ENCODE data around the gene PLAAT1. TPM values are rescaled to one million over a fixed set of nuclear protein-coding genes. Genes with fewer than 3 reads are reported as not detected.

PLAAT1 gene
- total and polyA plus RNA-seq, 9 donors, result 0.18 to 1.9 (median 0.72) TPM; not detected in 2

GRCh38 chr3:193297421-193297820 lies 56.4 kb downstream of the PLAAT1 start:
- Histone ChIP-seq H3K27ac (no peak overlapping the region), H3K4me1 (ENCODE audit: insufficient read depth) (no peaks in the 10 kb centered on the region), H3K27me3 (no peaks in the 10 kb centered on the region), H3K36me3 (no peaks in the 10 kb centered on the region), H3K9me3 (no peaks in the 10 kb centered on the region), H3K4me3 (no peak overlapping the region)
- no peak for DNase-seq
- TF ChIP-seq CTCF (IDR thresholded peaks at IDR 0.05) (no peak), POLR2A (IDR thresholded peaks at IDR 0.05) (no peak), EP300 (IDR thresholded peaks at IDR 0.05) (no peak)
- WGBS, 3 donors, result 87 to 89% (median 87%) methylated on average over 5 of the region's 5 CpGs
- intact Hi-C loops (cut with DNase I), result no loop called here

- no peak for DNase-seq
- no peak for TF ChIP-seq EP300 (IDR thresholded peaks at IDR 0.05)
- no peak for TF ChIP-seq POLR2A (IDR thresholded peaks at IDR 0.05)
- no peak for TF ChIP-seq CTCF (IDR thresholded peaks at IDR 0.05)
- no peaks in the 10 kb centered on the region for H3K9me3 ChIP-seq
- no peak overlapping the region for H3K4me3 ChIP-seq
- no peaks in the 10 kb centered on the region for H3K27me3 ChIP-seq
- H3K36me3 ChIP-seq, result no peaks in the 10 kb centered on the region
- WGBS, 3 donors, result 83 to 91% (median 88%) methylated on average over 1 of the region's 1 CpG
- intact Hi-C loops (cut with DNase I), result no loop called here
- H3K4me1 ChIP-seq (ENCODE audit: insufficient read depth), result no peaks in the 10 kb centered on the region
- H3K27ac ChIP-seq, result no peak overlapping the region
Measured at GRCh38 chr3:193301433-193301832, 60.4 kb downstream of the PLAAT1 start.

DNA sequence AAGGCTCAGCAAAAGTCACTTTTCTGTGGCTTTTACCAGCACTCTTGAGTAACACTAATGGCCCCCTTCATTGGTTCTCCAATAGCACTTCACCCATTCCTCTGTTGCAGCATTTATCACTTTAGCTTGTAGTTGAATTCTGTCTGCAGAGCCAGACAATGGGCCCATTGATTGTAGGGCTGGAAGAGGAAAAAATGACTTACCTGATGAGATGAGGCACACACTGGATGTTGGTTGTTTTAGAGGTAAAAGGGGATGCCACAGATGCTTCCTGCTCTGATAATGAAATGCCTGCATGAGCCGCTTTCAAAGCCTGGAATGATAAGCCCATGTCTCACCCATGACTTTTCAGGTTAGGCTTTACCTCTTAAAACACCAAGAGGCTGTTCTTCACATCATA lies 64.3 kb downstream of the PLAAT1 start:
- Histone ChIP-seq H3K4me3 (no peak overlapping the region), H3K27me3 (no peaks in the 10 kb centered on the region)

GRCh38 chr3:193310914-193311723 lies 70.1 kb downstream of the PLAAT1 start:
- Histone ChIP-seq H3K27me3 (no peaks in the 10 kb centered on the region), H3K4me1 (ENCODE audit: insufficient read depth) (no peaks in the 10 kb centered on the region), H3K9me3 (no peaks in the 10 kb centered on the region), H3K36me3 (no peaks in the 10 kb centered on the region), H3K4me3 (no peak overlapping the region), H3K27ac (no peak overlapping the region)
- TF ChIP-seq EP300 (IDR thresholded peaks at IDR 0.05) (no peak), POLR2A (IDR thresholded peaks at IDR 0.05) (no peak), CTCF (IDR thresholded peaks at IDR 0.05) (no peak)
- intact Hi-C loops (cut with DNase I), result no loop called here
- 14 to 35% (median 19%) methylated on average over 6 of the region's 6 CpGs for WGBS, 3 donors
- no peak for DNase-seq

More for the DNA sequence above, 64.3 kb downstream of the PLAAT1 start:
- H3K27ac ChIP-seq, result no peak overlapping the region
- intact Hi-C loops (cut with DNase I), result no loop called here
- DNase-seq, result no peak
- no peaks in the 10 kb centered on the region for H3K9me3 ChIP-seq
- H3K4me1 ChIP-seq (ENCODE audit: insufficient read depth), result no peaks in the 10 kb centered on the region
- no peaks in the 10 kb centered on the region for H3K36me3 ChIP-seq
- no peak for TF ChIP-seq CTCF (IDR thresholded peaks at IDR 0.05)
- TF ChIP-seq POLR2A (IDR thresholded peaks at IDR 0.05), result no peak
- no peak for TF ChIP-seq EP300 (IDR thresholded peaks at IDR 0.05)
- WGBS, 3 donors, result 82 to 91% (median 84%) methylated on average over 1 of the region's 1 CpG

All from ovary (tissue), 9 donors.